Measurements from ENCODE around the gene OR8D1. TPM values are rescaled to one million over a fixed set of nuclear protein-coding genes. Genes with fewer than 3 reads are reported as not detected.

The OR8D1 gene
- total RNA-seq, 2 experiments from 2014 or later, result not detected

GRCh38 chr11:124313131-124313530, 618 bp downstream of the OR8D1 start:
- BruUV-seq (replicated peaks), result no TSS peak
- intact Hi-C loops (cut with micrococcal nuclease; ENCODE audit: unreplicated experiment), result no loop called here
- Histone ChIP-seq H3K4me2 (ENCODE audit: low read length) (no peak overlapping the region), H2AFZ (ENCODE audit: low read length) (no peak overlapping the region), H3K9me3 (ENCODE audit: low read length) (no peaks in the 10 kb centered on the region), H3K4me1 (ENCODE audit: insufficient read depth, low read length, poor library complexity, severe bottlenecking) (no peaks in the 10 kb centered on the region), H3K79me2 (ENCODE audit: insufficient read depth, low read depth, low read length) (no peaks in the 10 kb centered on the region), H3K9me2 (ENCODE audit: insufficient read depth, low read length) (no peaks in the 10 kb centered on the region), H3K27ac (ENCODE audit: low read depth, low read length, poor library complexity, severe bottlenecking) (no peak overlapping the region), H3K36me3 (ENCODE audit: insufficient read depth, low read length) (no peaks in the 10 kb centered on the region), H3K4me3 (ENCODE audit: low read depth, low read length, poor library complexity, severe bottlenecking) (no peak overlapping the region), H4K20me1 (ENCODE audit: insufficient read depth, low read length) (no peaks in the 10 kb centered on the region)
- POLR2A ChIA-PET, result no interaction called here
- DNase-seq (ENCODE audit: low spot score), result no peak
- TF ChIP-seq CTCF (conservative IDR thresholded peaks at IDR 0.05; ENCODE audit: low read length), result no peak
- TF ChIP-seq EZH2phosphoT487 (IDR thresholded peaks at IDR 0.05; ENCODE audit: borderline replicate concordance, low read depth, low read length), result no peak
- CTCF ChIA-PET (ENCODE audit: unreplicated experiment), result no interaction called here

DNA sequence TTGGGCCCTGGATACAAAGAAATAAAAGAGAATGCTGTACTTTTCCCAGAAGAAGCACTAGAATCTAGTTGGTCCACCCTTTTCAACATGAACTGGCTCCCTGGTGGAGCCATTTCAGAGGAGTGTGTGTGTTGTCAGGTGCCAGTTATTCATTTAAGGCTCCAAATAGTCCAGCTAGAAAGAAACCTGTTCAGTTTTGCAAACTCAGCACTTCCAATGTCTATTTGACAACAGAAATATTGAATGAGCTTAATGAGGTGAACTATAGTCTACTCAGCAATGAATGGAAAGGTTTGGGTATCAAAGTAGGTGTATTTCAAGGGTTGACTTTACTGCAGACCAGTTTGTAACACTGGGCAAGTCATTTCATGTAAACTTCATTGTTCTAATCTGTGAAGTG, 2.1 kb downstream of the OR8D1 start:
- no peaks in the 10 kb centered on the region for H3K9me3 ChIP-seq (ENCODE audit: low read length)
- no TSS peak for BruUV-seq (replicated peaks)
- DNase-seq (ENCODE audit: low spot score), result no peak
- POLR2A ChIA-PET, result no interaction called here
- H3K27ac ChIP-seq (ENCODE audit: low read depth, low read length, poor library complexity, severe bottlenecking), result no peak overlapping the region
- no peaks in the 10 kb centered on the region for H3K4me1 ChIP-seq (ENCODE audit: insufficient read depth, low read length, poor library complexity, severe bottlenecking)
- intact Hi-C loops (cut with micrococcal nuclease; ENCODE audit: unreplicated experiment), result no loop called here
- no peak overlapping the region for H3K4me2 ChIP-seq (ENCODE audit: low read length)
- no peaks in the 10 kb centered on the region for H4K20me1 ChIP-seq (ENCODE audit: insufficient read depth, low read length)
- H3K9me2 ChIP-seq (ENCODE audit: insufficient read depth, low read length), result no peaks in the 10 kb centered on the region
- TF ChIP-seq EZH2phosphoT487 (IDR thresholded peaks at IDR 0.05; ENCODE audit: borderline replicate concordance, low read depth, low read length), result no peak
- TF ChIP-seq CTCF (conservative IDR thresholded peaks at IDR 0.05; ENCODE audit: low read length), result no peak
- no peaks in the 10 kb centered on the region for H3K36me3 ChIP-seq (ENCODE audit: insufficient read depth, low read length)
- H3K79me2 ChIP-seq (ENCODE audit: insufficient read depth, low read depth, low read length), result no peaks in the 10 kb centered on the region
- H3K4me3 ChIP-seq (ENCODE audit: low read depth, low read length, poor library complexity, severe bottlenecking), result no peak overlapping the region
- no peak overlapping the region for H2AFZ ChIP-seq (ENCODE audit: low read length)
- CTCF ChIA-PET (ENCODE audit: unreplicated experiment), result no interaction called here

DNA sequence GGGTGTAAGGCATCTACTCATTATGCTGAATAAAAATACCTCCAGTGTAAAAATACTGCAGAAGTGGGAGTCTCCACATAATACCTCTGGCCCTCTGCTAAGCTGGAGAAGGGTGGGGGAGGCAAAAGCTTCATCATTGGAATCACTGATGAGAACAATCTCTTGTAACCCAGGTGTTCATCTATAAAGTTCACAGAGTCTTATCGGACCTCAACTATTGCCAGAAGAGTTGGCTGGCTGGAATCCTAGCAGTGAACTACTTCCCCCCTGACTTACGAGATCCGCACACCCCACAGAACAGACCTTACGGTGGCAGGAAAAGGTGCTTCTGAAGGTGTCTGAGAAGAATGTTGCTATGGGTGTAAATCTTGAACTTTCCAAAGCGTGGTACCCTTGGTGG, 2.5 kb downstream of the OR8D1 start:
- TF ChIP-seq CTCF (conservative IDR thresholded peaks at IDR 0.05; ENCODE audit: low read length), result no peak
- TF ChIP-seq EZH2phosphoT487 (IDR thresholded peaks at IDR 0.05; ENCODE audit: borderline replicate concordance, low read depth, low read length), result no peak
- Histone ChIP-seq H3K79me2 (ENCODE audit: insufficient read depth, low read depth, low read length) (no peaks in the 10 kb centered on the region), H3K4me2 (ENCODE audit: low read length) (no peak overlapping the region), H3K9me2 (ENCODE audit: insufficient read depth, low read length) (no peaks in the 10 kb centered on the region), H4K20me1 (ENCODE audit: insufficient read depth, low read length) (no peaks in the 10 kb centered on the region), H2AFZ (ENCODE audit: low read length) (no peak overlapping the region), H3K9me3 (ENCODE audit: low read length) (no peaks in the 10 kb centered on the region), H3K4me3 (ENCODE audit: low read depth, low read length, poor library complexity, severe bottlenecking) (no peak overlapping the region), H3K27ac (ENCODE audit: low read depth, low read length, poor library complexity, severe bottlenecking) (no peak overlapping the region), H3K4me1 (ENCODE audit: insufficient read depth, low read length, poor library complexity, severe bottlenecking) (no peaks in the 10 kb centered on the region), H3K36me3 (ENCODE audit: insufficient read depth, low read length) (no peaks in the 10 kb centered on the region)
- no peak for DNase-seq (ENCODE audit: low spot score)
- no TSS peak for BruUV-seq (replicated peaks)
- CTCF ChIA-PET (ENCODE audit: unreplicated experiment), result no interaction called here
- POLR2A ChIA-PET, result no interaction called here
- intact Hi-C loops (cut with micrococcal nuclease; ENCODE audit: unreplicated experiment), result no loop called here

Data from OCI-LY7 (cell line).